Spleen (tissue), 7 donors: ENCODE measurements around the gene UNC79.

ENCODE experiments used
- POLR2A ChIP-seq, 3 donors: fragments of 450-650 bp; IDR thresholded peaks; one replicate each; pipeline ENCODE4 v1.5.1; 2017; ENCODE audit warnings: antibody characterized with exemption in 3 of 3, mild to moderate bottlenecking in 1 of 3
- POLR2AphosphoS5 ChIP-seq, 3 donors: sonication (generic); formaldehyde crosslinking; IDR thresholded peaks; one replicate each; pipeline ENCODE4 v1.5.1; 2017; ENCODE audit warnings: antibody characterized with exemption in 3 of 3
- TF ChIP-seq, protein P1 (sequence below), 11 experiments: fragments of 200-600 bp in 7 of 11; fragments of 450-650 bp in 4 of 11; sonication (generic) in 4 of 11; IDR thresholded peaks in 8 of 11; conservative IDR thresholded peaks in 3 of 11; 1 replicate in 7 of 11; 2 replicates in 4 of 11; pipeline versions ENCODE4 v1.4.0 to v1.8.0; 2016 to 2021; ENCODE audit warnings: antibody characterized with exemption in 11 of 11, inconsistent platforms in 4 of 11, mild to moderate bottlenecking in 1 of 11
- donor health status: DM: no; HTN: no; CAD: no; lungs with moderate emphysema.
- donor health status: DM: no; HTN: no; CAD: no.
- donor health status: DM: no; HTN: no; CAD: no.

GRCh38 chr14:93688820-93689219, 258.1 kb downstream of the UNC79 start:
- TF ChIP-seq POLR2A (IDR thresholded peaks at IDR 0.05) (no peak), POLR2AphosphoS5 (IDR thresholded peaks at IDR 0.05) (no peak)
- TF ChIP-seq, protein P1, sequence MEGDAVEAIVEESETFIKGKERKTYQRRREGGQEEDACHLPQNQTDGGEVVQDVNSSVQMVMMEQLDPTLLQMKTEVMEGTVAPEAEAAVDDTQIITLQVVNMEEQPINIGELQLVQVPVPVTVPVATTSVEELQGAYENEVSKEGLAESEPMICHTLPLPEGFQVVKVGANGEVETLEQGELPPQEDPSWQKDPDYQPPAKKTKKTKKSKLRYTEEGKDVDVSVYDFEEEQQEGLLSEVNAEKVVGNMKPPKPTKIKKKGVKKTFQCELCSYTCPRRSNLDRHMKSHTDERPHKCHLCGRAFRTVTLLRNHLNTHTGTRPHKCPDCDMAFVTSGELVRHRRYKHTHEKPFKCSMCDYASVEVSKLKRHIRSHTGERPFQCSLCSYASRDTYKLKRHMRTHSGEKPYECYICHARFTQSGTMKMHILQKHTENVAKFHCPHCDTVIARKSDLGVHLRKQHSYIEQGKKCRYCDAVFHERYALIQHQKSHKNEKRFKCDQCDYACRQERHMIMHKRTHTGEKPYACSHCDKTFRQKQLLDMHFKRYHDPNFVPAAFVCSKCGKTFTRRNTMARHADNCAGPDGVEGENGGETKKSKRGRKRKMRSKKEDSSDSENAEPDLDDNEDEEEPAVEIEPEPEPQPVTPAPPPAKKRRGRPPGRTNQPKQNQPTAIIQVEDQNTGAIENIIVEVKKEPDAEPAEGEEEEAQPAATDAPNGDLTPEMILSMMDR (IDR thresholded peaks at IDR 0.05 in 8 of 11, conservative IDR thresholded peaks at IDR 0.05 in 3 of 11), result no peak
